Jurkat, Clone E6-1 (cell line): Measurements from ENCODE around the gene DDX43.
"Not testable (repeated sequence)": the region's sequence is repeated elsewhere in the genome, so short reads cannot be mapped to it uniquely, and the experiment has no call there.

Source experiments
- DNase-seq: peaks from one replicate; pipeline ENCODE4 v3.0.0-alpha.2; 2011; ENCODE audit warnings: low read depth, low spot score
- H3K4me3 ChIP-seq: 2 replicates; pipeline ENCODE4 v1.5.1; 2011; ENCODE audit warnings: mild to moderate bottlenecking, low read length, control low read depth, moderate library complexity

DDX43 gene

DNA sequence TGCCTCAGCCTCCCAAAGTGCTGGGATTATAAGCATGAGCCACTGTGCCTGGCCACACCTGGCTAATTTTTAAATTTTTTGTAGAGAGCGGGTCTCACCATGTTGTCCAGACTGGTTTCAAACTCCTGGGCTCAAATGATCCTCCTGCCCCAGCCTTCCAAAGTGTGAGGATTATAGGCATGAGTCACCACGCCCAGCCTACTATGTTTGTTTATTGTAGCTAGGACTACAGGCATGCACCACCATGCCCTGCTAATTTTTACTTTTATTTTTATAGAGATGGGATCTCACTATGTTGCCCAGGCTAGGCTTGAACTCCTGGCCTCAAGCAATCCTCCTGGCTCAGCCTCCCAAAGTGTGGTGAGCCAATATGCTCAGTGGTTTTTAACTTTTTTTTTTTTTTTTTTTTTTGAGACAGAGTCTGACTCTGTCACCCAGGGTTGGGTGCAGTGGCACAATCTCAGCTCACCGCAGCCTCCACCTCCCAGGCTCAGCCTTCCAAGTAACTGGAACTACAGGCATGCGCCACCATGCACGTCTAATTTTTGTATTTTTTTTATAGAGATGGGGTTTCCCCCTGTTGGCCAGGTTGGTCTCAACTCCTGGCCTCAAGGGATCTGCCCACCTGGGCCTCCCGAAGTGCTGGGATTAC, 12.0 kb upstream of the DDX43 start:
- no peak for DNase-seq
- no peak overlapping the region for H3K4me3 ChIP-seq

- H3K4me3 ChIP-seq, result no peak overlapping the region
- DNase-seq, result no peak
Measured at GRCh38 chr6:73388433-73388799, 6.2 kb upstream of the DDX43 start.

- no peak overlapping the region for H3K4me3 ChIP-seq
- no peak for DNase-seq
Measured at GRCh38 chr6:73388800-73389512, 5.7 kb upstream of the DDX43 start.

DNA sequence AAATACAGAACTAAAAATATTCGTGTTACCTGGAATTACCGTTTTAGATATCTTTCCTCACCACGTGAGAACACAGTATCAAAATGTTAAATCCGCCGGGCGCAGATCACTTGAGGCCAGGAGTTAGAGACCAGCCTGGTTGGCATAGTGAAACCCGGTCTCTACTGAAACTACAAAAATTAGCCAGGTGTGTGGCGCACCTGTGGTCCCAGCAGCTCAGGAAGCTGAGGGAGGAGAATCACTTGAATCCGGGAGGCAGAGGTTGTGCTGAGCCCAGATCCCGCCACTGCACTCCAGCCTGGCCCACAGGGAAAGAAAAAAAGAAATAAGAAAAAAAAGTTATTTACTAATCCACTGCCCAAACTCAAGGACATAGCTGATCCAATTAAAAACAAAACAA, 4.8 kb upstream of the DDX43 start:
- H3K4me3 ChIP-seq, result no peak overlapping the region
- DNase-seq, result no peak

- H3K4me3 ChIP-seq, result no peak overlapping the region
- no peak for DNase-seq
Measured at GRCh38 chr6:73391675-73392074, 3.0 kb upstream of the DDX43 start.

DNA sequence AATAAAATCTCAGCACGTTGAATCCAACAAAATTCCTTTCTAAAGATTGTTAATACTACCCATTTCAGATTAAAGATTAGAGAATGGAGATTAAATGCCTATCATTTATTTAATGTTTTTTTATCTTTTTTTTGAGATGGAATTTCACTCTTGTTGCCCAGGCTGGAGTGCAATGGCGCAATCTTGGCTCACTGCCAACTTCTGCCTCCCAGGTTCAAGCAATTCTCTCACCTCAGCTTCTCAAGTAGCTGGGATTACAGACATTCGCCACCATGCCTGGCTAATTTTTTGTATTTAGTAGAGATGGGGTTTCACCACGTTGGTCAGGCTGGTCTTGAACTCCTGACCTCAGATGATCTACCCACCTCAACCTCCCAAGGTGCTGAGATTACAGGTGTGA, 2.4 kb upstream of the DDX43 start:
- DNase-seq, result not testable (repeated sequence)

GRCh38 chr6:73393278-73393677, 1.4 kb upstream of the DDX43 start:
- no peak for DNase-seq
- no peak overlapping the region for H3K4me3 ChIP-seq

More for the DNA sequence above, 2.4 kb upstream of the DDX43 start:
- not testable (repeated sequence) for H3K4me3 ChIP-seq

DNA sequence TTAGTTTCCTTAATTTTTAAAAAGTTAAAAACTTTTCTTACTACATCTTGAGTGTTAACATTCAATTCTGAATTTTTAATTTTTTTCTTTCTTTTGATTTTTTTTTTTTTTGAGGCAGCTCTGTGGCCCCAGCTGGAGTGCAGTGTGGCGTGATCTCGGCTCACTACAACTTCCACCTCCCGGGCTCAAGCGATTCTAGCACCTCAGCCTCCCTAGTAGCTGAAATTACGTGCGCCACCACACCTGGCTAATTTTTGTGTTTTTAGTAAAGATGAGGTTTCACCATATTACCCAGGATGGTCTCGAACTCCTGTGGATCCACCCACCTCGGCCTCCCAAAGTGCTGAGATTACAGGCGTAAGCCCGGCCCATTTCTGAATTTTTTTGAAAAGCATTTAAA, 1.2 kb downstream of the DDX43 start:
- no peak for DNase-seq
- no peak overlapping the region for H3K4me3 ChIP-seq

GRCh38 chr6:73400656-73401055, 6.0 kb downstream of the DDX43 start:
- H3K4me3 ChIP-seq, result no peak overlapping the region
- DNase-seq, result no peak

DNA sequence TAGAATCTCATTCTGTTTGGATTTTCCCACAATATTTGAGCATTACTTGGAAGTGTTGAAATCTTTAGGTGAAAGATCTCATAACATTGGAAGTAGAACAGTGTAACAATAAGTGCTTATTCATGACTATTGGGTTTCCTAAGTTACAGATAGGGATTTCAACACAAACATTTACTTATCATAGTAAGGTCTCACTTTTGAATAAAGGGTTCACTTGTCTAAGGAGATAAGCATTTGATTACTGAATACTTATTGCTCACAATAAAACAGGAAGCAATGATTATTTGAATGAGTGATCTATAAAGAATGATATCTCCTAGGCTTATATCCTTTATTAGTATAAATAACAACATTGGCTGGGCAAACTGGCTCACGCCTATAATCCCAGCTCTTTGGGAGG, 14.8 kb downstream of the DDX43 start:
- DNase-seq, result no peak

DNA sequence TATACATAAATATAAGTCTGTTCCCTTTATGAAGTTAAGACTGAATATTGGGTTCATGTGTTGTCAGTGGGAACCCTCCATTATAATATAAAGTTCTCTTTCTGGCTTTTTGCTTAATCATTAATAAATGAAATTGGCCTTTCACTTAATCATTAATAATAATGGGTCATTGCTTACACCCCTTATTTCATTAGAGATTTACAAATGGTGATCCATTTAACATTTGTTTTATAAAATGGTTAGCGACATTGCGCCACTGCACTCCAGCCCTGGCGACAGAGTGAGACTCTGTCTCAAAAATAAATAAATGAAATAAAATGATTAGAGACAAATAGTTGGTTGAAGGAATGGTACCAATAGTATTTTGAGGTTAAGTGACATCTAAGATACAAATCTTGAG, 18.5 kb downstream of the DDX43 start:
- DNase-seq, result no peak
- no peak overlapping the region for H3K4me3 ChIP-seq

More for the DNA sequence above, 14.8 kb downstream of the DDX43 start:
- no peak overlapping the region for H3K4me3 ChIP-seq

- DNase-seq, result no peak
Measured at GRCh38 chr6:73418081-73418741, 23.6 kb downstream of the DDX43 start.

GRCh38 chr6:73421534-73421933, 26.9 kb downstream of the DDX43 start:
- no peak for DNase-seq
- no peak overlapping the region for H3K4me3 ChIP-seq

More at GRCh38 chr6:73418081-73418741, 23.6 kb downstream of the DDX43 start:
- H3K4me3 ChIP-seq, result no peak overlapping the region

- H3K4me3 ChIP-seq, result no peak overlapping the region
- DNase-seq, result no peak
Measured at GRCh38 chr6:73435236-73435635, 40.6 kb downstream of the DDX43 start.

DNA sequence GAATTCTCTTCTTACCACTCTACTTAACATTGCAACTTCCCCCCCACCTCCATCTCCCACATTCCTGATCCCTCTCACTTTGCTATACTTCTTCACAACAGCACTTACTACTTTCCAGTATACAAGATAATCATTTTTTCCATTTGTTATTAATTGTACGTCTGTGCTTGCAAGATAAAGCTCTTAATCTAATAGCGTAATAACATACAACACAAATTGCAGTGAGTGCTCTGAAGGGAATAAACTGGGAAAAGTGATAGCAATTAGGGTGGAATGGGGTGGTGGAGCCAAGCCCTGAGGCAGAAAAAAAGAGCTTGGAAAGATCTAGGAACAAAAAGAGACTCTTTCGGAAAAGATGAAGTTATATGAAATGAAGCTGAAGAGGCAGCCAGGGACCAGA, 48.9 kb downstream of the DDX43 start:
- no peak overlapping the region for H3K4me3 ChIP-seq
- no peak for DNase-seq

- DNase-seq, result no peak
Measured at GRCh38 chr6:73451223-73452106, 56.8 kb downstream of the DDX43 start.

GRCh38 chr6:73452107-73452461, 57.5 kb downstream of the DDX43 start, which contains the start of gene CGAS:
Gene CGAS (minus strand): TSS chr6:73452297. CDS start chr6:73452181, 116 bp downstream.
- no peak for DNase-seq
- H3K4me3 ChIP-seq, result no peak within 1 kb of the TSS

More at GRCh38 chr6:73451223-73452106, 56.8 kb downstream of the DDX43 start:
- no peak overlapping the region for H3K4me3 ChIP-seq

- no peak overlapping the region for H3K4me3 ChIP-seq
- DNase-seq, result no peak
Measured at GRCh38 chr6:73455865-73456629, 61.4 kb downstream of the DDX43 start.

GRCh38 chr6:73459474-73459873, 64.8 kb downstream of the DDX43 start:
- H3K4me3 ChIP-seq, DNase-seq: not testable (repeated sequence)
